ENCODE data around the gene RXFP2.

- TF ChIP-seq MAFF (IDR thresholded peaks at IDR 0.05; ENCODE audit: low read length): no peak
- TF ChIP-seq CTCF (IDR thresholded peaks at IDR 0.05 in 2 of 3, conservative IDR thresholded peaks at IDR 0.05 in 1 of 3; ENCODE audit: insufficient read depth in 2 of 3, low read depth in 1 of 3, low read length in 3 of 3): no peak
- no peak for TF ChIP-seq NCOR1 (IDR thresholded peaks at IDR 0.05)
Observed at GRCh38 chr13:31846961-31847752, 107.8 kb downstream of the RXFP2 start.

Data from K562 (cell line).